Mesendoderm (in vitro differentiated cells): ENCODE data around the gene BAZ1B. TPM values are rescaled to one million over a fixed set of nuclear protein-coding genes. Genes with fewer than 3 reads are reported as not detected.

ENCODE experiments used
- DNase-seq: peaks from one replicate; pipeline ENCODE4 v3.0.0; 2013
- H2AK5ac ChIP-seq: 2 replicates; pipeline ENCODE4 v1.6.1; 2013; ENCODE audit warnings: low read length, inconsistent platforms
- H2BK120ac ChIP-seq: 2 replicates; pipeline ENCODE4 v1.6.1; 2013; ENCODE audit warnings: low read depth, mild to moderate bottlenecking, low read length, moderate library complexity, mixed read lengths
- H2BK15ac ChIP-seq: replicated peaks from 2 replicates; pipeline ENCODE4 v1.6.1; 2013; ENCODE audit warnings: low read depth, mild to moderate bottlenecking, moderate library complexity
- H2BK5ac ChIP-seq: 2 replicates; pipeline ENCODE4 v1.6.1; 2013; ENCODE audit warnings: low read length, inconsistent platforms
- H3K18ac ChIP-seq: 2 replicates; pipeline ENCODE4 v1.6.1; 2013; ENCODE audit warnings: mild to moderate bottlenecking, low read length, mixed read lengths
- H3K23ac ChIP-seq: one replicate; pipeline ENCODE4 v1.6.1; 2013; ENCODE audit warnings: low read length
- H3K27ac ChIP-seq: 2 replicates; pipeline ENCODE4 v1.5.1; 2013; ENCODE audit warnings: low read depth, mild to moderate bottlenecking, inconsistent platforms, low read length, moderate library complexity
- H3K27me3 ChIP-seq: 2 replicates; pipeline ENCODE4 v1.6.1; 2013; ENCODE audit warnings: low read length, control low read depth, mild to moderate bottlenecking, inconsistent platforms; ENCODE audit not compliant: insufficient read depth, poor library complexity
- H3K36me3 ChIP-seq: 2 replicates; pipeline ENCODE4 v1.6.1; 2013; ENCODE audit warnings: low read length, inconsistent platforms; ENCODE audit not compliant: control insufficient read depth, insufficient read depth
- H3K4ac ChIP-seq: one replicate; pipeline ENCODE4 v1.6.1; 2013; ENCODE audit warnings: low read depth, mild to moderate bottlenecking, low read length, moderate library complexity
- H3K4me1 ChIP-seq: 2 replicates; pipeline ENCODE4 v1.6.1; 2013; ENCODE audit warnings: low read depth, low read length, inconsistent platforms; ENCODE audit not compliant: control insufficient read depth
- H3K4me2 ChIP-seq: 2 replicates; pipeline ENCODE4 v1.6.1; 2013; ENCODE audit warnings: low read length
- H3K4me3 ChIP-seq: 2 replicates; pipeline ENCODE4 v1.5.1; 2013; ENCODE audit warnings: mild to moderate bottlenecking, low read length
- H3K56ac ChIP-seq: one replicate; pipeline ENCODE4 v1.6.1; 2013; ENCODE audit warnings: low read length
- H3K79me1 ChIP-seq: 2 replicates; pipeline ENCODE4 v1.6.1; 2013; ENCODE audit warnings: low read length, inconsistent platforms
- H3K79me2 ChIP-seq: 2 replicates; pipeline ENCODE4 v1.6.1; 2013; ENCODE audit warnings: mild to moderate bottlenecking, low read length; ENCODE audit not compliant: control insufficient read depth, insufficient read depth
- H3K9ac ChIP-seq: 2 replicates; pipeline ENCODE4 v1.6.1; 2013; ENCODE audit warnings: low read length, inconsistent platforms
- H4K5ac ChIP-seq: one replicate; pipeline ENCODE4 v1.6.1; 2013; ENCODE audit warnings: low read length
- H4K8ac ChIP-seq: one replicate; pipeline ENCODE4 v1.6.1; 2013; ENCODE audit warnings: low read depth, mild to moderate bottlenecking, control low read depth, low read length, moderate library complexity
- WGBS: extraction: QIAGEN DNeasy Blood & Tissue Kit; methylation state at CpG from one replicate; pipeline ENCODE4 v1.1.7; 2013; ENCODE audit warnings: low lambda C conversion rate, missing lambda C conversion rate; ENCODE audit not compliant: insufficient coverage; ENCODE audit errors: extremely low coverage; 5-methylcytosine and 5-hydroxymethylcytosine counted together
- polyA plus RNA-seq, 2 experiments: library from polyadenylated mRNA; stranded (reverse); fragments of 200-250 nt; gene quantifications; one replicate each; pipeline ENCODE4 v1.2.3, GENCODE V29; 2013

BAZ1B gene, protein sequence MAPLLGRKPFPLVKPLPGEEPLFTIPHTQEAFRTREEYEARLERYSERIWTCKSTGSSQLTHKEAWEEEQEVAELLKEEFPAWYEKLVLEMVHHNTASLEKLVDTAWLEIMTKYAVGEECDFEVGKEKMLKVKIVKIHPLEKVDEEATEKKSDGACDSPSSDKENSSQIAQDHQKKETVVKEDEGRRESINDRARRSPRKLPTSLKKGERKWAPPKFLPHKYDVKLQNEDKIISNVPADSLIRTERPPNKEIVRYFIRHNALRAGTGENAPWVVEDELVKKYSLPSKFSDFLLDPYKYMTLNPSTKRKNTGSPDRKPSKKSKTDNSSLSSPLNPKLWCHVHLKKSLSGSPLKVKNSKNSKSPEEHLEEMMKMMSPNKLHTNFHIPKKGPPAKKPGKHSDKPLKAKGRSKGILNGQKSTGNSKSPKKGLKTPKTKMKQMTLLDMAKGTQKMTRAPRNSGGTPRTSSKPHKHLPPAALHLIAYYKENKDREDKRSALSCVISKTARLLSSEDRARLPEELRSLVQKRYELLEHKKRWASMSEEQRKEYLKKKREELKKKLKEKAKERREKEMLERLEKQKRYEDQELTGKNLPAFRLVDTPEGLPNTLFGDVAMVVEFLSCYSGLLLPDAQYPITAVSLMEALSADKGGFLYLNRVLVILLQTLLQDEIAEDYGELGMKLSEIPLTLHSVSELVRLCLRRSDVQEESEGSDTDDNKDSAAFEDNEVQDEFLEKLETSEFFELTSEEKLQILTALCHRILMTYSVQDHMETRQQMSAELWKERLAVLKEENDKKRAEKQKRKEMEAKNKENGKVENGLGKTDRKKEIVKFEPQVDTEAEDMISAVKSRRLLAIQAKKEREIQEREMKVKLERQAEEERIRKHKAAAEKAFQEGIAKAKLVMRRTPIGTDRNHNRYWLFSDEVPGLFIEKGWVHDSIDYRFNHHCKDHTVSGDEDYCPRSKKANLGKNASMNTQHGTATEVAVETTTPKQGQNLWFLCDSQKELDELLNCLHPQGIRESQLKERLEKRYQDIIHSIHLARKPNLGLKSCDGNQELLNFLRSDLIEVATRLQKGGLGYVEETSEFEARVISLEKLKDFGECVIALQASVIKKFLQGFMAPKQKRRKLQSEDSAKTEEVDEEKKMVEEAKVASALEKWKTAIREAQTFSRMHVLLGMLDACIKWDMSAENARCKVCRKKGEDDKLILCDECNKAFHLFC (N-terminal part only)
- 45.3 TPM for polyA plus RNA-seq (2013, experiment 1 of 2)
- polyA plus RNA-seq (2013, experiment 2 of 2) = 45.3 TPM

DNA sequence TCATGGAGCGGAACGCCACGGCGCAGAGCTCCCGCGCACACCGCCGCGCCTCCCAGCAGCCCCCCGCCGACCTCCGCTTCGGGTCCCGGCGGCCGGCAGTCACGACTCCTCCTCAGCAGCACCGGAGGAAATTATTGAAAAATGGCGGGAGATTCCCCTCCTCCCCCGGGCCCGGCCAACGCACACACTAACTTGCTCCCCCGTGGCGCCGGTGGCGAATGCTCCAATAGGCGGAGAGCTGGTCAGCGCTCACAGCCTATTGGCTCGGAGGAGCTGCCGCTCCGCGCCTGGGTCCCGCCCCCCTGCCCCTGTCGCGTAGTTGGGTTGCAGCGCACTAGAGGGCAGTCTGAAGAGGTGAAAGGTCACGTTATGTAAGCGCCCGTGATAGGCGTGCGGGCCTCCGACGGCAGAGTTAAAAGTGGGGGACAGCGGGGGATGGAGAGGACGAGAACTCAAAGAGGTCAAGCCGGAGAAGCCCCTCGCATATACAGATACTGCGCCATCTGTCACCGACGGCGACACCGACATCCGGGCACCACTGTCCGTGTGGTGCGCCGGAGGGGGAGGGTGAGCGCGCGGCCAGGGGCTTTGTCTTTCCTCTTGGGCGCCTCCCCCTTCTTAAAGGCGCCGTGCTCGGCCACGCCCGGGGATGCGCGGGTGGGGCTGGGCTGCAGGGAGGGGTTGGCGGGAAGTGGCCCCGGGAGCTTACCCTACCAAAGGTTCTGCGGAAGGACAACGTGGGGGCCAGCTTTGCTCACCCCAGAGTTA lies at the start of gene BAZ1B:
TSS of gene BAZ1B (minus strand) at position 189 of the 768 bp plus-strand sequence. CDS start 360 bp downstream, outside the sequence.
- Histone ChIP-seq H3K9ac (peak within 1 kb of the TSS; percentile 99), H2BK120ac (peak within 1 kb of the TSS; percentile 99), H3K4me2 (peak within 1 kb of the TSS; percentile 74), H3K27ac (peak within 1 kb of the TSS; percentile 99), H4K8ac (peak within 1 kb of the TSS; percentile 94), H3K18ac (peak within 1 kb of the TSS; percentile 100), H3K4ac (peak within 1 kb of the TSS; percentile 100), H2AK5ac (peak within 1 kb of the TSS; percentile 32), H3K4me3 (peak within 1 kb of the TSS; percentile 99), H3K27me3 (no peaks in the 10 kb centered on the region), H3K23ac (peak within 1 kb of the TSS; percentile 98), H3K56ac (peak within 1 kb of the TSS; percentile 98), H4K5ac (no peak within 1 kb of the TSS), H3K79me1 (peaks cover 2% of the 10 kb centered on the region), H3K79me2 (peaks cover 39% of the 10 kb centered on the region), H3K4me1 (peaks cover 2% of the 10 kb centered on the region), H2BK5ac (peak within 1 kb of the TSS; percentile 85), H2BK15ac (no peak within 1 kb of the TSS), H3K36me3 (peaks cover 2% of the 10 kb centered on the region)
- WGBS = no CpG with 5 or more reads among the region's 71 CpGs
- peak; percentile 99 for DNase-seq

DNA sequence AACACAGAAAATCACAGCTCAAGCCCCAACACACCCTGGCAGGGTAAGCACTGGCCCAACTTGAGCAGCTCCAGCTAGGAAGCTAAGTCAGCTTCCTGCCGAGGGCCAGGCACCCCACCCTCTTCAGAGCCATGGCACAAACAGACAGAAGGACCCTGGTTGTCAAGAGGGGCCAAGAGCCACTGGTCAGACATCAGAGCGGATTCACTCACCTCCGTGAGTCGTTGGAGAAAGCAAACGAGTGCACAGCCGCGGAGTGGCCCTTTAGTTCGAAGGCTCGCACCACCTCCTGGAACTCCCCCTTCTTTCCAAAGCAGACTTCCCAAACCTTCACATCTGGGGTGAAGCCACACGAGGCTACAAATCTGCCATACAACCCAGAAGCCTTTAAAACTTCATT lies 48.9 kb upstream of the BAZ1B start:
- Histone ChIP-seq H3K36me3 (peaks cover 16% of the 10 kb centered on the region), H4K8ac (no peak overlapping the region), H3K4me3 (no peak overlapping the region), H3K79me2 (no peaks in the 10 kb centered on the region), H2AK5ac (no peak overlapping the region), H3K18ac (no peak overlapping the region), H3K4me2 (no peak overlapping the region), H3K27me3 (no peaks in the 10 kb centered on the region), H3K4ac (no peak overlapping the region), H2BK5ac (no peak overlapping the region), H2BK120ac (no peak overlapping the region), H3K56ac (no peak overlapping the region), H3K79me1 (peaks cover 4% of the 10 kb centered on the region), H2BK15ac (no peak overlapping the region), H3K27ac (no peak overlapping the region), H3K9ac (no peak overlapping the region), H3K4me1 (no peaks in the 10 kb centered on the region), H4K5ac (no peak overlapping the region), H3K23ac (no peak overlapping the region)
- no CpG with 5 or more reads among the region's 10 CpGs for WGBS
- no peak for DNase-seq

DNA sequence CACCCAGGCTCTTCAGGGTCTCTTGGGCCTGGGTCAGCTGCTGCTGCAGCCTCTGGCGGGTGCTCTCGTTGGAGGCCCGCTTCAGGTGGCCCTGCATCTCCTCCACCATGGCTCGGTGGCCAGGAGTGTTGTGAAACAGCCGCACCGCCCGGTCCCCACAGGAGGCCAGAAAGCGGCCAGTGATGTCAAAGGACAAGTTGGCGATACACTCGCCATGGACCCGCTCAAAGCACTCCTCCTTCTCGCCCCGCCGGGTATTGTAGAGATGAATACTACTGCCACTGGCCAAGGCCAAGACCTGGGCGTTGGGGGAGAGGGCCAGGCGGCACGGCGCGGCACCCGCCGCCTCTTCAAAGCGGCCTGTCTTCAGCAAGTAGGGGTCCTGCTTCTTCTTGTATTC lies 48.4 kb upstream of the BAZ1B start:
- H3K4me3 ChIP-seq = no peak overlapping the region
- H3K56ac ChIP-seq = no peak overlapping the region
- no peak overlapping the region for H3K27ac ChIP-seq
- H3K4me1 ChIP-seq = no peaks in the 10 kb centered on the region
- H3K4ac ChIP-seq = no peak overlapping the region
- WGBS = no CpG with 5 or more reads among the region's 22 CpGs
- H3K27me3 ChIP-seq = no peaks in the 10 kb centered on the region
- H4K8ac ChIP-seq = no peak overlapping the region
- H2AK5ac ChIP-seq = no peak overlapping the region
- no peak overlapping the region for H3K9ac ChIP-seq
- peaks cover 4% of the 10 kb centered on the region for H3K79me1 ChIP-seq
- no peak overlapping the region for H2BK15ac ChIP-seq
- no peak overlapping the region for H2BK120ac ChIP-seq
- H3K36me3 ChIP-seq = peaks cover 16% of the 10 kb centered on the region
- no peak overlapping the region for H3K23ac ChIP-seq
- H3K4me2 ChIP-seq = no peak overlapping the region
- H4K5ac ChIP-seq = no peak overlapping the region
- H3K79me2 ChIP-seq = no peaks in the 10 kb centered on the region
- H2BK5ac ChIP-seq = no peak overlapping the region
- DNase-seq = no peak
- no peak overlapping the region for H3K18ac ChIP-seq

DNA sequence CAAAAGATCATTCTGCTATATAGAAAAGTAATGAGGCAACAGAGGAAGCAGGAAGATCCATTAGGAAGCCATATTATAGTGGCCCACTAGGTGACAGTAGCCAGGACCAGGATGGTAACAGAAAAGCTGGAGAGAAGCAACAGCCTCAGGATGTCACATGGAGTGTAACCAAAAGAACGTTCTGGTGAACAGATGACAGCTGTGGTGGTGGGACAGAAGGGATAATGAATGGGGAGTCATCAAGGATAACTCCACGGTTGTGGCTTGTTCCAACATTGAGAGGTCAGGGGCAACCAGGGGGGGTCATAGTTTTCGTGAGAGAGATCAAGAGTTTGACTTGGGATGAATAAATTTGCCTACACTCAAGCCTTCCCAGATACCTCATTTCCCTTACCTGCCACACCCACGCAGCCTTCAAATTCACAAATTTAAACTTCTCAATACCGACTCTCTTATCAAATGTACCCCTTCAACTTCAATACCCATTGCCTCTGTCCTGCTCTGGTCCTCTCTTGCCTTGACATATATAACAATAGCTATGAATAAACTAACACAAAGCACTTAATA lies 47.0 kb upstream of the BAZ1B start:
- no peak overlapping the region for H3K27ac ChIP-seq
- H3K23ac ChIP-seq = no peak overlapping the region
- no peak for DNase-seq
- no peak overlapping the region for H2BK5ac ChIP-seq
- peaks cover 4% of the 10 kb centered on the region for H3K79me1 ChIP-seq
- H3K56ac ChIP-seq = no peak overlapping the region
- no peaks in the 10 kb centered on the region for H3K4me1 ChIP-seq
- H3K4me3 ChIP-seq = no peak overlapping the region
- H3K27me3 ChIP-seq = no peaks in the 10 kb centered on the region
- H3K4me2 ChIP-seq = no peak overlapping the region
- H3K18ac ChIP-seq = no peak overlapping the region
- 100% methylated on average over 2 of the region's 5 CpGs for WGBS
- H4K8ac ChIP-seq = no peak overlapping the region
- H3K79me2 ChIP-seq = no peaks in the 10 kb centered on the region
- no peak overlapping the region for H3K9ac ChIP-seq
- H2BK120ac ChIP-seq = no peak overlapping the region
- H4K5ac ChIP-seq = no peak overlapping the region
- H2AK5ac ChIP-seq = no peak overlapping the region
- no peak overlapping the region for H3K4ac ChIP-seq
- no peak overlapping the region for H2BK15ac ChIP-seq
- H3K36me3 ChIP-seq = peaks cover 14% of the 10 kb centered on the region
